BE2C (cell line): Measurements from ENCODE around the gene CCNF.
"Not testable (repeated sequence)": the region's sequence is repeated elsewhere in the genome, so short reads cannot be mapped to it uniquely, and the experiment has no call there.

Experiments used
- DNase-seq: peaks from one replicate; pipeline ENCODE4 v3.0.0-alpha.2; 2020
- H3K27me3 ChIP-seq: fragments of 250-450 bp; sonication (Bioruptor Pico); 2 replicates; pipeline ENCODE4 v1.5.1; 2020; ENCODE audit warnings: mild to moderate bottlenecking
- H3K36me3 ChIP-seq: fragments of 250-450 bp; sonication (Bioruptor Pico); 2 replicates; pipeline ENCODE4 v1.5.1; 2020; ENCODE audit warnings: mild to moderate bottlenecking
- H3K4me1 ChIP-seq: fragments of 250-450 bp; sonication (Bioruptor Pico); 2 replicates; pipeline ENCODE4 v1.5.1; 2020
- H3K4me3 ChIP-seq: 2 replicates; pipeline ENCODE4 v1.5.1; 2011; ENCODE audit warnings: low read depth, low read length
- H3K9me3 ChIP-seq: fragments of 250-450 bp; sonication (Bioruptor Pico); 2 replicates; pipeline ENCODE4 v1.5.1; 2020
- TF ChIP-seq, protein P1 (sequence below): IDR thresholded peaks from 2 replicates; pipeline ENCODE4 v1.5.1; 2012; ENCODE audit warnings: mild to moderate bottlenecking, low read depth, low read length

The CCNF gene

DNA sequence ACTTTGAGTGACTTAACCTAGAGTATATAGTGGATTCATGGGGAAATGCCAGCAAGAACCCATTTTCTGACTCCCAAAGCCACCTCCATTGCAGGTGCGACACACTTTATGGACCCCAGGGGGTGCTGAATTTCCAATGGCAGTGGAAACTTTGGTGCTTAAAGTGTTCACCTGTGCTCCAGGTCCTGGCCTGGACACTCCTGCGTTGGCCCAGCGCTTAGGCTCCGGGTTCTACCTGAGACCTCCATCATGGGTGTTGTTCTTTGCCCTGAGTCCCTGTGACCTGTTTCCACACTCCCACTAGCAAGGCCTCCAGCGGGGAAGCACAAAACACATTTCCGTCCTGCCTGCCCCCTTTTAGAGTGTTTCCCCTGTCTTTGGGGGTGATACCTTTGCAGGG, 3.0 kb downstream of the CCNF start:
- H3K4me3 ChIP-seq, result no peak overlapping the region
- H3K4me1 ChIP-seq, result peaks cover 3% of the 10 kb centered on the region; the same call in 1 of the 2 replicates
- H3K27me3 ChIP-seq, result no peaks in the 10 kb centered on the region
- TF ChIP-seq, protein P1, sequence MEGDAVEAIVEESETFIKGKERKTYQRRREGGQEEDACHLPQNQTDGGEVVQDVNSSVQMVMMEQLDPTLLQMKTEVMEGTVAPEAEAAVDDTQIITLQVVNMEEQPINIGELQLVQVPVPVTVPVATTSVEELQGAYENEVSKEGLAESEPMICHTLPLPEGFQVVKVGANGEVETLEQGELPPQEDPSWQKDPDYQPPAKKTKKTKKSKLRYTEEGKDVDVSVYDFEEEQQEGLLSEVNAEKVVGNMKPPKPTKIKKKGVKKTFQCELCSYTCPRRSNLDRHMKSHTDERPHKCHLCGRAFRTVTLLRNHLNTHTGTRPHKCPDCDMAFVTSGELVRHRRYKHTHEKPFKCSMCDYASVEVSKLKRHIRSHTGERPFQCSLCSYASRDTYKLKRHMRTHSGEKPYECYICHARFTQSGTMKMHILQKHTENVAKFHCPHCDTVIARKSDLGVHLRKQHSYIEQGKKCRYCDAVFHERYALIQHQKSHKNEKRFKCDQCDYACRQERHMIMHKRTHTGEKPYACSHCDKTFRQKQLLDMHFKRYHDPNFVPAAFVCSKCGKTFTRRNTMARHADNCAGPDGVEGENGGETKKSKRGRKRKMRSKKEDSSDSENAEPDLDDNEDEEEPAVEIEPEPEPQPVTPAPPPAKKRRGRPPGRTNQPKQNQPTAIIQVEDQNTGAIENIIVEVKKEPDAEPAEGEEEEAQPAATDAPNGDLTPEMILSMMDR, result no peak; the same call in 1 of the 2 replicates
- no peaks in the 10 kb centered on the region for H3K9me3 ChIP-seq
- DNase-seq, result no peak
- H3K36me3 ChIP-seq, result peaks cover 64% of the 10 kb centered on the region

DNA sequence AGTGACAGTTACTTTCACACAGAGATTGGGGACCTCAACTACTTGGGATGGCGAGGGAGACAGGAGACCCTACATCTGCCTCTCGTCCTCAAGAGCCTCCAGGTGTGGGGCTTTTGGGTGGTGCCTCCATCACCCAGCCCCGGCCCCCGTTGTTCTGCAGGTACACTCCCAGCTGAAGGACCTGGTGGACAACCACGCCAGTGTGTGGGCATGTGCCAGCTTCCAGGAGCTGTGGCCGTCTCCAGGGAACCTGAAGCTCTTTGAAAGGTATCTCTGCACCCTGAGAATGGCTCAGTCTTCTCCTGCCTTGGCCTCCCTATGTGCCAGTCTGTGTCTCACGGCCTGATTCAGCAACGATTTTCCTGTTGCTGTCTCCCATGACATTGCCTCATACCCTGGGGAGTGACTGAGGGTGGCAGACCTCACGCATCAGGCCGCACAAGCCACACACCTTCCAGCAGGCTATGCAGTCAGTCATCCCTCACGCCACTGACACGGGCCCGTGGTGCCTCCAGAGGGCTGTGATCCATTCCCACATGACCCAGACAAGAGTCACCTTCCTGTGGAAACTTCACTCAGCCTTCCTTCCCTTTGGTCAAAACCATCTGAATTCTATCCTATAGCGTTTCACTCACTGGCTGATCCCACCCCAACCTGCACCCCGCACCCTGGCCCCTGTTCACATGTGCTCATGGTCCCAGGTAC, 3.7 kb downstream of the CCNF start:
- H3K9me3 ChIP-seq, result no peaks in the 10 kb centered on the region
- TF ChIP-seq, protein P1, result no peak
- no peak for DNase-seq
- H3K36me3 ChIP-seq, result peaks cover 71% of the 10 kb centered on the region
- H3K27me3 ChIP-seq, result no peaks in the 10 kb centered on the region
- H3K4me1 ChIP-seq, result peaks cover 3% of the 10 kb centered on the region; the same call in 1 of the 2 replicates
- H3K4me3 ChIP-seq, result no peak overlapping the region

DNA sequence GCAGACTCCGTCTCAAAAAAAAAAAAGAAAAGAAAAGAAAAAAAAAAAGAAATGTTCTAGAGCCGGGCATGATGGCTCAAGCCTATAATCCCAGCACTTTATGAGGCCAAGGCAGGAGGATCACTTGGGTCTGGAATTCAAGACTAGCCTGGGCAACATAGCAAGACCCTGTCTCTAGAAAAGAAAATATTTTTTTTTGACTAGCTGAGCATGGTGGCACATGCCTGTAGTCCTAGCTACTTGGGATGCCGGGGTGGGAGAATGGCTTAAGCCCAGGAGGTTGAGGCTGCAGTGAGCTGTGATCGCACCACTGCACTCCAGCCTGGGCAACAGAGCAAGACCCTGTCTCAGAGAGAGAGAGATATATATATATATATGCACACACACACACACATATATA, 6.0 kb downstream of the CCNF start:
- H3K36me3 ChIP-seq, result peaks cover 90% of the 10 kb centered on the region
- not testable (repeated sequence) for H3K4me3 ChIP-seq, H3K9me3 ChIP-seq, DNase-seq, H3K4me1 ChIP-seq, H3K27me3 ChIP-seq

DNA sequence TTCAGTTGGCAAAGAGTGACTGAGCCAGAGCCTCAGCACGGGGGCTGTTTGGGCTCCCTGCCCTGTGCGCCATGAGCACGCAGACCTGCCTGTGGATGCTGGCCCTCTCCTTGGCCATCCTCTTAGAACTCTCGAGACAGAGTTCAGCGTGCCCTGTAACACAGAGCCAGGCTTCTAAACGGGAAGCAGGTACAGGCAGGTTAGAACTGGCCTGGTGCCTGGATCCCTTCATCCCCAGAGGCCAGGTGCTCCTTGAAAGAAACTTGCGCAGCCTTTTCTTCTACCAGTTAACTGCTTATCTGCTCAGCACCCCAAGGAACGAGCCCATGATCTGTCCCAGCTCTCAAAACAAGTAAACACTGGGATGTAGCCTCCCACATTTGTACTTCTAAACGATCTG, 6.9 kb downstream of the CCNF start:
- no peaks in the 10 kb centered on the region for H3K9me3 ChIP-seq
- peaks cover 90% of the 10 kb centered on the region for H3K36me3 ChIP-seq
- no peak overlapping the region for H3K4me3 ChIP-seq
- DNase-seq, result no peak
- no peaks in the 10 kb centered on the region; the same call in 1 of the 2 replicates for H3K4me1 ChIP-seq
- TF ChIP-seq, protein P1, result no peak
- H3K27me3 ChIP-seq, result no peaks in the 10 kb centered on the region

DNA sequence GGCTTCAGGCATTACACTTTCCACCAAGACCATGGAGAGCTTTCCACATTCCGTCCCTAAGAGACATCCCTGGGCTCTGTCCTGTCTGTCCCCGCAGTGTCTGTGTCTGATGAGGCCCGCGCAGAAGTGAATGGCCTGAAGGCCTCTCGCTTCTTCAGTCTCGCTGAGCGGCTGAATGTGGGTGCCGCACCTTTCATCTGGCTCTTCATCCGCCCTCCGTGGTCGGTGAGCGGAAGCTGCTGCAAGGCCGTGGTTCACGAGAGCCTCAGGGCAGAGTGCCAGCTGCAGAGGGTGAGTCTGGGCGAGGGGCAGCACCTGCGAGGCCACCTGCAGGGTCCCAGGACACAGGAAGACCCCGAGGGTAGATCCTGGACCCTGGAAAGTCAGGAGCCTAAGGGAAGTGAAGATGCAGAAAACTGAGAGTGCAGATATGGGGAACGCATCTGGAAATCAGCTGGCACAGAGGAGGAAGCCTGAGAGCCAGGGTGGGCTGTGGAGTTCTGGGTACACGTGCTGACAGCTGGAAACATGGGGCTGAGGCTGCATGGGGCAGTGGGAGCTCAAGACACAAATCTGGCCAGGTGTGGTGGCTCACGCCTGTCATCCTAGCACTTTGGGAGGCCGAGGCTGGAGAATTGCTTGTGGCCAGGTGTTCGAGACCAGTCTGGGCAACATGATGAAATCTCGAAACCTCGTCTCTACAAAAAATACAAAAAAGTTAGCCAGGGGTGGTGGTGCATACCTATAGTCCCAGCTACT, 8.0 kb downstream of the CCNF start:
- no peaks in the 10 kb centered on the region for H3K27me3 ChIP-seq
- no peak for DNase-seq
- TF ChIP-seq, protein P1, result no peak
- no peaks in the 10 kb centered on the region for H3K4me1 ChIP-seq
- H3K36me3 ChIP-seq, result peaks cover 86% of the 10 kb centered on the region
- no peak overlapping the region for H3K4me3 ChIP-seq
- H3K9me3 ChIP-seq, result no peaks in the 10 kb centered on the region

DNA sequence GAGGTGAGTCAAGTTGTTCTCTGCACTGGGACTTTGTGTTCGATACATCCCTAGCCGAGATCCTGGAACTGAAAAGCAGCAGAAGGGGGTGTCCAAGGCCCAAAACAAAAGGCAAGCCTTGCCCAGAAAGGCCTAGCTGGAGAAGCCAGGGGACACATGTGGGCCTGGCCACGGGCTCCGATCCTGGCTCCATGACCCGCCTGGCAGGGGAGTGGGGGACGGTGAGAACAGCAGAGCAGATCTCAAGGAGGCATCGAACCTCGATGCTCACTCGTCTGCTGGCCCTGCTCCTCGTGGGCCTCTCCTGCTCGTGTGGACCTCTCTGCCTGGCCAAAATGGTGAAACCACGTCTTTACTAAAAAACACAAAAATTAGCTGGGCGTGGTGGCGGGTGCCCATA, 8.9 kb downstream of the CCNF start:
- H3K4me3 ChIP-seq, result no peak overlapping the region
- no peaks in the 10 kb centered on the region for H3K27me3 ChIP-seq
- no peaks in the 10 kb centered on the region for H3K4me1 ChIP-seq
- TF ChIP-seq, protein P1, result no peak
- no peaks in the 10 kb centered on the region for H3K9me3 ChIP-seq
- peaks cover 78% of the 10 kb centered on the region for H3K36me3 ChIP-seq
- DNase-seq, result no peak
